Panc1 (cell line): Measurements from ENCODE around the gene KIF1A.
A peak's percentile ranks its signal among the peaks of the same experiment; 100 is the strongest.

Experiments
- CTCF ChIP-seq: fragments of 450-650 bp; IDR thresholded peaks from 2 replicates; pipeline ENCODE4 v1.5.1; 2017; ENCODE audit warnings: mild to moderate bottlenecking
- POLR2AphosphoS5 ChIP-seq: IDR thresholded peaks from 2 replicates; pipeline ENCODE4 v1.6.1; 2012; ENCODE audit warnings: mild to moderate bottlenecking, low read depth, low read length, moderate library complexity
- REST ChIP-seq, 2 experiments: IDR thresholded peaks; 2 replicates each; pipeline ENCODE4 v1.6.1; 2011 to 2012; ENCODE audit warnings: low read depth in 2 of 2, control low read depth in 1 of 2, low read length in 1 of 2, mild to moderate bottlenecking in 1 of 2, moderate library complexity in 1 of 2; ENCODE audit not compliant: insufficient read depth in 1 of 2
- TCF7L2 ChIP-seq: IDR thresholded peaks from 2 replicates; pipeline ENCODE4 v1.6.1; 2011; ENCODE audit warnings: mild to moderate bottlenecking, low read depth, low read length, inconsistent platforms

GRCh38 chr2:240713928-240714746 lies 105.9 kb downstream of the KIF1A start:
- TF ChIP-seq REST (IDR thresholded peaks at IDR 0.05; ENCODE audit: insufficient read depth in 1 of 2, low read depth in 2 of 2, low read length in 1 of 2) (no peak), CTCF (no peak), TCF7L2 (no peak), POLR2AphosphoS5 (peak; percentile 17; the same call in 1 of the 2 replicates)
